GM21390 (cell line): ENCODE data around the gene KCNIP2.
A peak's percentile ranks its signal among the peaks of the same experiment; 100 is the strongest.
"Not testable (repeated sequence)": the region's sequence is repeated elsewhere in the genome, so short reads cannot be mapped to it uniquely, and the experiment has no call there.

Source experiments
- ATAC-seq: cut with Tn5 transposase; IDR thresholded peaks from one replicate; pipeline ENCODE4 v1.9.1; 2021; ENCODE audit not compliant: unreplicated experiment

Gene KCNIP2

GRCh38 chr10:101828766-101829551 lies 14.6 kb downstream of the KCNIP2 start:
- ATAC-seq: no peak

- ATAC-seq: no peak
Measured at GRCh38 chr10:101827919-101828600, 15.5 kb downstream of the KCNIP2 start.

- no peak for ATAC-seq
Measured at GRCh38 chr10:101826852-101827434, 16.7 kb downstream of the KCNIP2 start.

- no peak for ATAC-seq
Measured at GRCh38 chr10:101824736-101825135, 18.9 kb downstream of the KCNIP2 start.

- ATAC-seq: peak; percentile 28
Measured at GRCh38 chr10:101818872-101819633, 24.5 kb downstream of the KCNIP2 start.

- ATAC-seq: peak; percentile 80
Measured at GRCh38 chr10:101818119-101818871, 25.3 kb downstream of the KCNIP2 start, which contains the start of gene OGA. Gene OGA (minus strand): TSS chr10:101818444. CDS start chr10:101818022, 422 bp downstream.

- no peak for ATAC-seq
Measured at GRCh38 chr10:101817337-101818118, 26.1 kb downstream of the KCNIP2 start.

- no peak for ATAC-seq
Measured at GRCh38 chr10:101816913-101817336, 26.7 kb downstream of the KCNIP2 start.

- no peak for ATAC-seq
Measured at GRCh38 chr10:101816376-101816775, 27.2 kb downstream of the KCNIP2 start.

GRCh38 chr10:101814466-101815071 lies 29.0 kb downstream of the KCNIP2 start:
- ATAC-seq: no peak

GRCh38 chr10:101812606-101813005 lies 31.0 kb downstream of the KCNIP2 start:
- ATAC-seq: no peak

GRCh38 chr10:101807158-101807557 lies 36.4 kb downstream of the KCNIP2 start:
- ATAC-seq: no peak

GRCh38 chr10:101803511-101803910 lies 40.1 kb downstream of the KCNIP2 start:
- no peak for ATAC-seq

- ATAC-seq: no peak
Measured at GRCh38 chr10:101797403-101798059, 46.1 kb downstream of the KCNIP2 start.

GRCh38 chr10:101793526-101793925 lies 50.1 kb downstream of the KCNIP2 start:
- no peak for ATAC-seq

- ATAC-seq: no peak
Measured at GRCh38 chr10:101789686-101790085, 53.9 kb downstream of the KCNIP2 start.

GRCh38 chr10:101789231-101789630 lies 54.4 kb downstream of the KCNIP2 start:
- not testable (repeated sequence) for ATAC-seq

GRCh38 chr10:101785801-101786200 lies 57.8 kb downstream of the KCNIP2 start:
- ATAC-seq: no peak

GRCh38 chr10:101784558-101784957 lies 59.0 kb downstream of the KCNIP2 start:
- ATAC-seq: no peak
